ENCODE measurements around the gene TBC1D10B. TPM values are rescaled to one million over a fixed set of nuclear protein-coding genes. Genes with fewer than 3 reads are reported as not detected.
"Not testable (repeated sequence)": the region's sequence is repeated elsewhere in the genome, so short reads cannot be mapped to it uniquely, and the experiment has no call there.

The TBC1D10B gene
- total RNA-seq, 1 experiment from 2014 or later = 36.0 TPM

DNA sequence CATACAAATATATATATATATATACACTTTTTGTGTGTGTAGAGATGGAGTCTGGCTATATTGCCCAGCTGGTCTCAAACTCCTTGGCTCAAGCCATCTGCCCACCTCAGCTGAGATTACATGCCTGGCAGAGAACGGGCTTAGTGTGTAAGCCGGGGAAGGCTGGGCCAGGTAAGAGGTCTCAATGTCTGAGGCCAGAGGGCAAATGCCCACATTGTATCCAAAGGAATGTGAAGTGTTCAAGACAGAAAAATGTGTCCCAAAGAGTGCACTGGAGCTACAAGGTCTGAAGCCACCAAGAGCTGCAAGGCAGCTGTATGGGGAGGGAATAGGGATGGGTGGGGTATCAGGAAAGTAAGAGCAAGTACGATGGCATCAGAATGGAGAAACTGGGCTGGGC, 24.0 kb downstream of the TBC1D10B start:
- ChIA-PET POLR2A (ENCODE audit: unreplicated experiment) (no interaction called here), CTCF (no interaction called here)
- TF ChIP-seq EZH2 (IDR thresholded peaks at IDR 0.05; ENCODE audit: low read length, unreplicated experiment) (no peak), EZH2phosphoT487 (IDR thresholded peaks at IDR 0.05; ENCODE audit: borderline replicate concordance, low read length) (no peak)
- TF ChIP-seq, protein P1, sequence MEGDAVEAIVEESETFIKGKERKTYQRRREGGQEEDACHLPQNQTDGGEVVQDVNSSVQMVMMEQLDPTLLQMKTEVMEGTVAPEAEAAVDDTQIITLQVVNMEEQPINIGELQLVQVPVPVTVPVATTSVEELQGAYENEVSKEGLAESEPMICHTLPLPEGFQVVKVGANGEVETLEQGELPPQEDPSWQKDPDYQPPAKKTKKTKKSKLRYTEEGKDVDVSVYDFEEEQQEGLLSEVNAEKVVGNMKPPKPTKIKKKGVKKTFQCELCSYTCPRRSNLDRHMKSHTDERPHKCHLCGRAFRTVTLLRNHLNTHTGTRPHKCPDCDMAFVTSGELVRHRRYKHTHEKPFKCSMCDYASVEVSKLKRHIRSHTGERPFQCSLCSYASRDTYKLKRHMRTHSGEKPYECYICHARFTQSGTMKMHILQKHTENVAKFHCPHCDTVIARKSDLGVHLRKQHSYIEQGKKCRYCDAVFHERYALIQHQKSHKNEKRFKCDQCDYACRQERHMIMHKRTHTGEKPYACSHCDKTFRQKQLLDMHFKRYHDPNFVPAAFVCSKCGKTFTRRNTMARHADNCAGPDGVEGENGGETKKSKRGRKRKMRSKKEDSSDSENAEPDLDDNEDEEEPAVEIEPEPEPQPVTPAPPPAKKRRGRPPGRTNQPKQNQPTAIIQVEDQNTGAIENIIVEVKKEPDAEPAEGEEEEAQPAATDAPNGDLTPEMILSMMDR (conservative IDR thresholded peaks at IDR 0.05; ENCODE audit: low read depth, low read length) = no peak
- Histone ChIP-seq H3K36me3 (ENCODE audit: low read depth, low read length) (peaks cover 9% of the 10 kb centered on the region; the same call in 1 of the 2 replicates), H3K9me2 (replicated peaks; ENCODE audit: low read length) (no peaks in the 10 kb centered on the region), H3K9ac (ENCODE audit: low read length) (no peak overlapping the region), H3K9me3 (ENCODE audit: low read length) (no peaks in the 10 kb centered on the region), H3K27me3 (ENCODE audit: low read length) (no peaks in the 10 kb centered on the region), H3K4me3 (ENCODE audit: low read length) (no peak overlapping the region), H3K79me2 (ENCODE audit: low read length) (no peaks in the 10 kb centered on the region), H4K20me1 (ENCODE audit: low read length) (no peaks in the 10 kb centered on the region), H3K4me1 (ENCODE audit: insufficient read depth, low read length) (no peaks in the 10 kb centered on the region), H3F3A (ENCODE audit: low read length, unreplicated experiment) (no peaks in the 10 kb centered on the region), H3K4me2 (ENCODE audit: low read length) (no peak overlapping the region), H2AFZ (ENCODE audit: low read length) (no peak overlapping the region), H3K27ac (ENCODE audit: low read length) (no peak overlapping the region)
- intact Hi-C loops (cut with micrococcal nuclease) = no loop called here
- DNase-seq (no peak), ATAC-seq (no peak)
- BruUV-seq (replicated peaks) = no TSS peak

GRCh38 chr16:30343491-30343820, 26.8 kb downstream of the TBC1D10B start:
- H3K4me2 ChIP-seq (ENCODE audit: low read length); H3K27ac ChIP-seq (ENCODE audit: low read length); H3K9me3 ChIP-seq (ENCODE audit: low read length); DNase-seq; BruUV-seq (replicated peaks); H2AFZ ChIP-seq (ENCODE audit: low read length); H3K4me3 ChIP-seq (ENCODE audit: low read length); H3K79me2 ChIP-seq (ENCODE audit: low read length); H3K9ac ChIP-seq (ENCODE audit: low read length); ATAC-seq; intact Hi-C loops (cut with micrococcal nuclease); H3F3A ChIP-seq (ENCODE audit: low read length, unreplicated experiment); H4K20me1 ChIP-seq (ENCODE audit: low read length); H3K4me1 ChIP-seq (ENCODE audit: insufficient read depth, low read length); H3K36me3 ChIP-seq (ENCODE audit: low read depth, low read length); CTCF ChIA-PET; POLR2A ChIA-PET (ENCODE audit: unreplicated experiment); H3K27me3 ChIP-seq (ENCODE audit: low read length); H3K9me2 ChIP-seq (replicated peaks; ENCODE audit: low read length): not testable (repeated sequence)

GRCh38 chr16:30342751-30343490, 27.4 kb downstream of the TBC1D10B start:
- intact Hi-C loops (cut with micrococcal nuclease) = no loop called here
- Histone ChIP-seq H3K9me2 (replicated peaks; ENCODE audit: low read length) (no peaks in the 10 kb centered on the region), H3K27me3 (ENCODE audit: low read length) (no peaks in the 10 kb centered on the region), H3F3A (ENCODE audit: low read length, unreplicated experiment) (no peaks in the 10 kb centered on the region), H3K4me1 (ENCODE audit: insufficient read depth, low read length) (no peaks in the 10 kb centered on the region), H4K20me1 (ENCODE audit: low read length) (no peaks in the 10 kb centered on the region), H2AFZ (ENCODE audit: low read length) (no peak overlapping the region), H3K9ac (ENCODE audit: low read length) (no peak overlapping the region), H3K4me3 (ENCODE audit: low read length) (no peak overlapping the region), H3K9me3 (ENCODE audit: low read length) (no peaks in the 10 kb centered on the region), H3K36me3 (ENCODE audit: low read depth, low read length) (no peaks in the 10 kb centered on the region), H3K79me2 (ENCODE audit: low read length) (no peaks in the 10 kb centered on the region), H3K27ac (ENCODE audit: low read length) (no peak overlapping the region), H3K4me2 (ENCODE audit: low read length) (no peak overlapping the region)
- no TSS peak for BruUV-seq (replicated peaks)
- DNase-seq (no peak), ATAC-seq (no peak)
- ChIA-PET POLR2A (ENCODE audit: unreplicated experiment) (no interaction called here), CTCF (no interaction called here)
- no peak for TF ChIP-seq EZH2phosphoT487 (IDR thresholded peaks at IDR 0.05; ENCODE audit: borderline replicate concordance, low read length)
- no peak for TF ChIP-seq EZH2 (IDR thresholded peaks at IDR 0.05; ENCODE audit: low read length, unreplicated experiment)
- TF ChIP-seq, protein P1 (conservative IDR thresholded peaks at IDR 0.05; ENCODE audit: low read depth, low read length) = no peak

DNA sequence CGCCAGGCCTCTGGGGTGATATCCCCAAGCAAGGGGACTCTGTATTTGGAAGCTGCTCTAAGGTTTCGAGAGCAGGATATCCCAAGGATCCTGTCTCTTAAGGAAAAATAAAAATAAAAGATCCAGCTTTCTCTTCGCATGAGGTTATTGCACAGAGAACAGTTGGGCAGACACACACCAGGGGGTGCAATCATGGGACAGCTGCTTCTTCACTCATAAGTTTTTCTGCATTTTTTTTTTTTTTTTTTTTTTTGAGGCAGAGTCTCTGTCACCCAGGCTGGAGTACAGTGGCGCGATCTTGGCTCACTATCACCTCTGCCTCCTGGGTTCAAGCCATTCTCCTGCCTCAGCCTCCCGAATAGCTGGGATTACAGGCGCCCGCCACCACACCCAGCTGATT, 28.3 kb downstream of the TBC1D10B start:
- intact Hi-C loops (cut with micrococcal nuclease); H3K27me3 ChIP-seq (ENCODE audit: low read length); H3K9ac ChIP-seq (ENCODE audit: low read length); H2AFZ ChIP-seq (ENCODE audit: low read length); H3K4me2 ChIP-seq (ENCODE audit: low read length); H3K36me3 ChIP-seq (ENCODE audit: low read depth, low read length); H3K79me2 ChIP-seq (ENCODE audit: low read length); H3K9me2 ChIP-seq (replicated peaks; ENCODE audit: low read length); H4K20me1 ChIP-seq (ENCODE audit: low read length); H3F3A ChIP-seq (ENCODE audit: low read length, unreplicated experiment); ATAC-seq; H3K27ac ChIP-seq (ENCODE audit: low read length); BruUV-seq (replicated peaks); H3K9me3 ChIP-seq (ENCODE audit: low read length); POLR2A ChIA-PET (ENCODE audit: unreplicated experiment); DNase-seq; H3K4me1 ChIP-seq (ENCODE audit: insufficient read depth, low read length); H3K4me3 ChIP-seq (ENCODE audit: low read length): not testable (repeated sequence)
- CTCF ChIA-PET = interaction anchor here (0.6 kb wide), 1 partner anchor 66 kb away, joined by 4 read pairs; the partner anchor contains the start of gene ZNF771

All from PC-3 (cell line).